Measurements from ENCODE around the gene HSF2. TPM values are rescaled to one million over a fixed set of nuclear protein-coding genes. Genes with fewer than 3 reads are reported as not detected.

The HSF2 gene
- total and polyA plus RNA-seq, 10 of the 15 experiments (the other 5 are each of a cell fraction or from before 2014, with no cell fraction given): 9.5 to 38.3 (median 16.8) TPM

GRCh38 chr6:122422614-122423267 lies 23.3 kb downstream of the HSF2 start (continued):
- no peak for TF ChIP-seq TARDBP (IDR thresholded peaks at IDR 0.05; ENCODE audit: borderline replicate concordance)
- no peak for TF ChIP-seq ZNF687 (IDR thresholded peaks at IDR 0.05)
- TF ChIP-seq IKZF2 (IDR thresholded peaks at IDR 0.05): peak; percentile 84 to 85
- peak; percentile 99 for TF ChIP-seq NFIC (IDR thresholded peaks at IDR 0.05; ENCODE audit: low read depth, low read length)
- peak in 1 of 2 experiments; percentile 86; a peak in 2 of 4 replicates for TF ChIP-seq ETV6 (conservative IDR thresholded peaks at IDR 0.05 in 1 of 2, IDR thresholded peaks at IDR 0.05 in 1 of 2; ENCODE audit: borderline replicate concordance in 1 of 2, low read depth in 1 of 2)
- TF ChIP-seq SMAD1 (IDR thresholded peaks at IDR 0.05; ENCODE audit: low read depth, partially characterized antibody): no peak
- no peak for TF ChIP-seq CBX5 (IDR thresholded peaks at IDR 0.05; ENCODE audit: low read depth)
- TF ChIP-seq PML (IDR thresholded peaks at IDR 0.05; ENCODE audit: low read length): no peak; the same call in 1 of the 2 replicates
- TF ChIP-seq PBX3 (IDR thresholded peaks at IDR 0.05; ENCODE audit: insufficient replicate concordance, low read depth, low read length): no peak
- no peak for TF ChIP-seq PKNOX1 (IDR thresholded peaks at IDR 0.05)
- TF ChIP-seq CREM (IDR thresholded peaks at IDR 0.05; ENCODE audit: low read depth): peak; percentile 84
- peak; percentile 56; the same call in 1 of the 2 replicates for TF ChIP-seq MTA2 (IDR thresholded peaks at IDR 0.05; ENCODE audit: low read depth)
- TF ChIP-seq FOXM1 (IDR thresholded peaks at IDR 0.05; ENCODE audit: low read depth, low read length): peak; percentile 95
- TF ChIP-seq NKRF (conservative IDR thresholded peaks at IDR 0.05): no peak
- TF ChIP-seq MTA3 (IDR thresholded peaks at IDR 0.05; ENCODE audit: borderline replicate concordance, low read length): peak; percentile 86
- peak in 1 of 2 experiments; percentile 34; a peak in 1 of 4 replicates for TF ChIP-seq CEBPB (IDR thresholded peaks at IDR 0.05; ENCODE audit: borderline replicate concordance in 1 of 2, low read depth in 2 of 2, low read length in 2 of 2)
- TF ChIP-seq IRF3 (IDR thresholded peaks at IDR 0.05): no peak
- TF ChIP-seq RELB (IDR thresholded peaks at IDR 0.05; ENCODE audit: low read depth): peak; percentile 61; the same call in 1 of the 2 replicates
